22Rv1 (cell line): ENCODE data around the gene RSRC1.
"Not testable (repeated sequence)": the region's sequence is repeated elsewhere in the genome, so short reads cannot be mapped to it uniquely, and the experiment has no call there.

Experiments
- H3K27ac ChIP-seq: fragments of 450-650 bp; 2 replicates; pipeline ENCODE4 v1.5.1; 2017
- ZFX ChIP-seq: fragments of 450-650 bp; IDR thresholded peaks from 2 replicates; pipeline ENCODE4 v1.6.1; 2017; ENCODE audit warnings: antibody characterized with exemption, borderline replicate concordance
- TF ChIP-seq, protein P1 (sequence below): fragments of 450-650 bp; IDR thresholded peaks from 2 replicates; pipeline ENCODE4 v1.5.1; 2017; ENCODE audit warnings: mild to moderate bottlenecking

Gene RSRC1

DNA sequence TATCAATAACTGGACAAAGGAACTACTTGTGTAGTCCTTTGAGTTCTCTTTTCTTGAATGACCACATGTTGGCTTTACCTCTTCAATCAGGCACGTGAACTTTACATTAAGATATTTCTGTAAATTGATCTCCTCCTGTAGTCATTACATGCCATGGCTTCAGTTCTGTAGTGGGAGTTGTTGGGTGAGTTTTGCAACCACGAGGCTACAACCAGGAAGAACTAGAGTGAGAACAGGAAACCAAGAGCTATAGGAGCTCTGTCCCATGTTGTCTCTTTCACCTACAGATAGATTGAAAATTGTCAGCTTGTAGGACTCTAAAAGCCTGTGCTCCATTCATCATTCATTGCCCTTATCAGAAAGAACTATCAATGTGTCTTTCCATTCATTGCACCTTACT, 2.0 kb downstream of the RSRC1 start:
- TF ChIP-seq, protein P1, sequence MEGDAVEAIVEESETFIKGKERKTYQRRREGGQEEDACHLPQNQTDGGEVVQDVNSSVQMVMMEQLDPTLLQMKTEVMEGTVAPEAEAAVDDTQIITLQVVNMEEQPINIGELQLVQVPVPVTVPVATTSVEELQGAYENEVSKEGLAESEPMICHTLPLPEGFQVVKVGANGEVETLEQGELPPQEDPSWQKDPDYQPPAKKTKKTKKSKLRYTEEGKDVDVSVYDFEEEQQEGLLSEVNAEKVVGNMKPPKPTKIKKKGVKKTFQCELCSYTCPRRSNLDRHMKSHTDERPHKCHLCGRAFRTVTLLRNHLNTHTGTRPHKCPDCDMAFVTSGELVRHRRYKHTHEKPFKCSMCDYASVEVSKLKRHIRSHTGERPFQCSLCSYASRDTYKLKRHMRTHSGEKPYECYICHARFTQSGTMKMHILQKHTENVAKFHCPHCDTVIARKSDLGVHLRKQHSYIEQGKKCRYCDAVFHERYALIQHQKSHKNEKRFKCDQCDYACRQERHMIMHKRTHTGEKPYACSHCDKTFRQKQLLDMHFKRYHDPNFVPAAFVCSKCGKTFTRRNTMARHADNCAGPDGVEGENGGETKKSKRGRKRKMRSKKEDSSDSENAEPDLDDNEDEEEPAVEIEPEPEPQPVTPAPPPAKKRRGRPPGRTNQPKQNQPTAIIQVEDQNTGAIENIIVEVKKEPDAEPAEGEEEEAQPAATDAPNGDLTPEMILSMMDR, result no peak
- no peak for TF ChIP-seq ZFX
- H3K27ac ChIP-seq, result no peak overlapping the region

DNA sequence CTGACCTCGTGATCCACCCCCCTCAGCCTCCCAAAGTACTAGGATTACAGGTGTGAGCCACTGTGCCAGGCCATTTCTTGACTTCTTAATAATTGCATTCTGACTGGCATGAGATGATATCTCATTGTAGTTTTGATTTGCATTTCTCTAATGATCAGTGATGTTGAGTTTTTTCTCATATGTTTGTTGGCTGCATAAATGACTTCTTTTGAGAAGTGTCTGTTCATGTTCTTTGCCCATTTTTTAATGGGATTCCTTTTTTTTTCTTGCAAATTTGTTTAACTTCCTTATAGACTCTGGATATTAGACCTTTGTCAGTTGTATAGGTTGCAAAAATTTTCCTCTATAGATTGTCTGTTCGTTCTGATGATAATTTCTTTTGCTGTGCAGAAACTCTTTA, 3.7 kb downstream of the RSRC1 start:
- H3K27ac ChIP-seq, result not testable (repeated sequence)

DNA sequence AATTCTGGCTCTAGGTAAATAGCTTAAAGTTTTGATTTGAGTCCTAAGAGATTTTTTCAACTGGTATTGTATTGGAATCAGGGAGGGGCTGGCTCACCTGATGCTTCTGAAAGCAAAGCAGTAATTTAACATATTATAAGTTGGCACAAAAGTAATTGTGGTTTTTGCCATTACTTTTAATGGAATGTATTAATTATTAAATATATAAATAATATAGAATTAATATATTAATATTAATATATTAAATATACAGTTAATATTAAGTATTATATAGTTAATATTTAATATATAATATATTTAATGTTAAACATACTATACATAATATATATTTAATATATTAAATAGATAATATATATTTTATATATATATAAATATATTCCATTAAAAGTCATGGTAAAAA, 10.4 kb downstream of the RSRC1 start:
- H3K27ac ChIP-seq, result no peak overlapping the region
- TF ChIP-seq, protein P1, result no peak
- no peak for TF ChIP-seq ZFX

DNA sequence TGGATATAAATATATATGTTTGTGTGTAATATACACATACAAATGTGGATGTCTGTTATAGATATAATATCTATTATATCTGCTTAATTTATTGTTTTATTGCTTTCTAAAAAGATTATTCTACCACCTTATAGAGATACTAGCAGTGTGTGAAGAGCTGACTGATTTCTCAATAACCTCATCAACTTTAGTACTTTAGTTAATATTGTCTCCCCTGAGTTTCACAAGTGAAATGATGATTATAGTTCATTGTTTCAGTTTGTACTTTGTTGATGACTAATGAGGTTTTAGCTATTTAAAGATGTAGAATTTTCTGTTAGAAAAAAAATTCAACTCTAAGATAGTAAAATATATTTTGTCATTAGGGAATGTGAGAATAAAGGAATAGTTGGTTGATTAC, 11.4 kb downstream of the RSRC1 start:
- TF ChIP-seq ZFX, result no peak
- TF ChIP-seq, protein P1, result no peak
- H3K27ac ChIP-seq, result no peak overlapping the region

DNA sequence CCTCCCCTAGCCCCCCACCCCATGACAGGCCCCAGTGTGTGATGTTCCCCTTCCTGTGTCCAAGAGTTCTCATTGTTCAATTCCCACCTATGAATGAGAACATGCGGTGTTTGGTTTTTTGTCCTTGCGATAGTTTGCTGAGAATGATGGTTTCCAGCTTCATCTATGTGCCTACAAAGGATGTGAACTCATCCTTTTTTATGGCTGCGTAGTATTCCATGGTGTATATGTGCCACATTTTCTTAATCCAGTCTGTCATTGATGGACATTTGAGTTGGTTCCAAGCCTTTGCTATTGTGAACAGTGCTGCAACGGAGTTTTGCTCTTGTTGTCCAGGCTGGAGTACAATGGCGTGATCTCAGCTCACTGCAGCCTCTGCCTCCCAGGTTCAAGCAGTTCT, 12.8 kb downstream of the RSRC1 start:
- H3K27ac ChIP-seq, result not testable (repeated sequence)

DNA sequence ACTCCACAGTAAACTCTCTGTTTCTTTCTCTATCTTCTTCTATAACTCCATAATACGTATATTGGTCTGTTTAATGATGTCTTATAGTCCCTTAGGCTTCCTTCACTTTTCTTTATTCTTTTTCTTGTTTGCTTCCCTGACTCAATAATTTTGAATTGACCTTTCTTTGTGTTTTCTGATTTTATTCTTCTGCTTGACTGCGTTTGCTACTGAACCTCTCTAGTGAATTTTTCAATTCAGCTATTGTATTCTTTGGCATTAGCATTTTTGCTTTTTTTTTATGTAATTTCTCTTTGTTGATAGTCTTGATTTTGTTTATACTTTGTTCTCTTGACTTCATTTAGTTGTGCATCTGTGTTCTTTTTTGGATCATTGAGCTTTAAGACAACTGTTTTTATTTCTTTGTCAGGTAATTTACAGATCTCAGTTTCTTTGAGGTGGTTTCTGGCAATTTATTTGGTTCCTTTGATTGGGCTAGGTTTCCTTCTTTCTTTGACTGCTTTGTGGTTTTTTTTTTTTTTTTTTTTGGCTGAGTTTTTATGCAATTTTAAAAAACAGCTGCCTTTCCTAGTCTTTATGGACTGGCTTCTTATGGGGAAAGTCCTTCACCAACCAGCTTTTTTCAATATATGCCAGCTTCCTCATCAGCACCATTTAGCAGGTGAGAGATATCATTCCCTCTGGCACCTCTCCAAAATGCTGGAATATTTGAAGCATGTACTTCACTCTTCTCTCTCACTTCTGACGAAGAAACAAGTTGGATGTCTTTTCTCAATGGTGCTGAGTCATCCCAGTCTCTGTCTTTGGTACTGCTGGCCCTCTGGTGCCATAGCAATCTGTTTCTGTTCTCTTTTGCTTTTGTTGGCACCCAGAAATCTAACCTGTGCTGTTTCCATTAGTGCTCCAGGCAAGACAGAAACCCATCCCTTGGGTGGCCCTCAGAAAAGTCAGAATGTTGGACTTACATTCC, 17.6 kb downstream of the RSRC1 start:
- TF ChIP-seq ZFX, result no peak
- TF ChIP-seq, protein P1, result no peak
- no peak overlapping the region for H3K27ac ChIP-seq

DNA sequence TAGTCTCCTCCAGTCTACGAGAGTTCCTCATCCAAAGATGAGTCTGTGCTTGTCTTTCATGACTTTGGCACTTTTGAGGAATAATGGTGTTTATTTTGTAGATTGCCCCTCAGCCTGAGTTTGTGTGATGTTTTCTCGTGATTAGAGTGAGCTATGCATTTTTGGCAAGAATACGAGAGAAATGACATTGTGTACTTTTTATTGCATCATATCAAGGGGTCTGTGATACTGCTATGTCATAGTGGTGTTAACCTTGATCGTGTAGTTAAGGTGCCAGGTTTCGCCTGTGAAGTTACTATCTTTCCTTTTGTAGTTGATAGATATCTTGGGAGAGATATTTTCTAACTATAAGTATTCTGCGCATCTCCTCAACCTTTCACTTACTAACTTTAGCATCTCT, 18.9 kb downstream of the RSRC1 start:
- TF ChIP-seq, protein P1, result no peak
- no peak overlapping the region for H3K27ac ChIP-seq

DNA sequence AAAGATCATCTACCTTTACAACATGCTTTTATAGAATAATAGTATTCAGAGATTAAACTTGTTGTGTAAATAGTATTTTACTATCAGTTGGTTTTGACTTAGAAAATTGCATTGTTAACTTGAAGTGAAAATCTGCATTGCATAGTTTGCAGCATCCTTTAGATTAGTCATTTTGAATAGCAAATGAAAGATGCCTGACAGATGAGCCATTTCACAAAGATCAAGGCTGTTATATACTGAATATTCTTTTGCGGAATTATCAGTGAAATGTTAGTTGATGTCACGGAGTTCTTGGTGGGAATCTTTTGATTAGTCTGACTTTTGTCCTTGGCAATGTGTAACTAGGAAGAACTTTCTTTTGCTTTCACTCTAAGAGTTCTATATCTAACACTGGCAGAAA, 24.5 kb downstream of the RSRC1 start:
- H3K27ac ChIP-seq, result no peak overlapping the region
- no peak for TF ChIP-seq ZFX

DNA sequence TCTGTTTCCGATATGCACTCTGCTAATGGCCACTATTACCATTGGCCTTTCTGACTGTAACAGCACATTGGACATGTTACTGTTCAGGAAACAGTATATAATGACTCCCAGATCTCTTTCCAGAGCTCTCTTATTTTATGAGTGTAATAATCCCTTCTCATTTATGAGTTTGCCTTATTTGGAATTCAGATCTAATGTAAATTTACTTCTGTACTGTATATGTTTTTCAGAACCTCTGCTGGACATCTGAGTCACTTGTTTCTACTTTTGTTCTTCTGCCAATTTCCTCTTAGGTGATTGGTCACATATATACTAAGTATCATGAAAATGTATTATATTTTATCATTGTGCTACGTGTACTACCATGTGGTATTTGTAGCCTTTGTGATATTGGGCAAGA, 30.5 kb downstream of the RSRC1 start:
- TF ChIP-seq, protein P1, result no peak
- no peak for TF ChIP-seq ZFX
- H3K27ac ChIP-seq, result no peak overlapping the region
